Right forelimb (tissue), 1 donor: ENCODE measurements around the gene CHIC2.
"Not testable (repeated sequence)": the region's sequence is repeated elsewhere in the genome, so short reads cannot be mapped to it uniquely, and the experiment has no call there.

Source experiments
- DNase-seq: peaks from one replicate; pipeline ENCODE4 v3.0.0-alpha.2; 2018

Gene CHIC2

DNA sequence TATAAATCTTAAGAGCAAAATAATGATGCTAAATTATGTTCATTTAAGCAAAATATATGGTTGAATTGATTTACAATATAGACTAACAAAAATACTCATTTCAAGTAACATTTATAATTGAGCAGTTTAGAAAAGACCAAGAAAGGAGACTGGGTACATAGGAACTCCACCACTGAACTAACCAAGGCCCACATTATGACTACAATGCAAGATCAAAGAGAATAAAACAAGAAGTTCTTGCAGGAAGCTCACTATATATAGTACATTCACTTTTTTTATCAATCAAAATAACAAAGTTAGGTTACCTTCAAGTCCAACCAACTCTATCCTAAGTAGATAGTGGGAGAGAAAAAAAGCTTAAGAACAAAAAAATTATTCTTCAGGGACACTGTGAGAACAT, 8.0 kb downstream of the CHIC2 start:
- no peak for DNase-seq

DNA sequence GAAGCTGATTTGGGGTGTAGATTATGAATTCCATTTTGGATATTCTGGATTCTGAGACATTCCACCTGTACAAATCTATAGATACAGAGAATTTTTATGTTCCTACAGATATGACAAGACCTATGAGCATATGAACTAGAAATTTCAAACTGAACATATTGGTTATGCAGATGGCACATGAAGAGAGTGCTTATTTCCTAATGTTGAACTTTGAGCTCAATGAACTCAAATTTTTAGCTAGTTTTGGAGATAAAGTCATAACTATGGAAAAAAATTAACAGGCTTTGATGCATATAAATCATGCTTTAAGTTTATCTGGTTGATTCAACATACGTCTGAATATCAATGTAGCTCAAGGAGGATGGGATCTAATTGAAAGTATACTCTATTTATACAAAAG, 8.9 kb downstream of the CHIC2 start:
- DNase-seq = no peak

DNA sequence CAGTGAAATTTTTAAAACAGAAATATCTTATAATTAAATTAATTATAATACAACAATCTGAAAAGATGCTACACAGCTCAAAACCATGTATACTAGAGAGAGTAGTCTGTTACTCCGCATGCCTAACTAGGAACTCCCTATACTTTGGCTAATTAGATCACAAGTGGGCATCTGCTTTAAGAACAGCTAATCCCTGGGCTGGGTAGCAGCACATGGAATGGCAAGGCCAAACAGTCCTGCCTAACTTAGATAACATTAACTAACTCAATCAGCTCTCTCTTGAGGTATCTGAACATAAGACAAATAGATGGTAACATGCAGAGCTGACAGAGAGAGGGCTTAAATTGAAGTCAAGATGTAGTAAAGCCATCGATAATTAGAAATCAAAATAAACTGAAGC, 9.9 kb downstream of the CHIC2 start:
- DNase-seq = no peak

GRCh38 chr4:54053322-54053721, 11.1 kb downstream of the CHIC2 start:
- not testable (repeated sequence) for DNase-seq

DNA sequence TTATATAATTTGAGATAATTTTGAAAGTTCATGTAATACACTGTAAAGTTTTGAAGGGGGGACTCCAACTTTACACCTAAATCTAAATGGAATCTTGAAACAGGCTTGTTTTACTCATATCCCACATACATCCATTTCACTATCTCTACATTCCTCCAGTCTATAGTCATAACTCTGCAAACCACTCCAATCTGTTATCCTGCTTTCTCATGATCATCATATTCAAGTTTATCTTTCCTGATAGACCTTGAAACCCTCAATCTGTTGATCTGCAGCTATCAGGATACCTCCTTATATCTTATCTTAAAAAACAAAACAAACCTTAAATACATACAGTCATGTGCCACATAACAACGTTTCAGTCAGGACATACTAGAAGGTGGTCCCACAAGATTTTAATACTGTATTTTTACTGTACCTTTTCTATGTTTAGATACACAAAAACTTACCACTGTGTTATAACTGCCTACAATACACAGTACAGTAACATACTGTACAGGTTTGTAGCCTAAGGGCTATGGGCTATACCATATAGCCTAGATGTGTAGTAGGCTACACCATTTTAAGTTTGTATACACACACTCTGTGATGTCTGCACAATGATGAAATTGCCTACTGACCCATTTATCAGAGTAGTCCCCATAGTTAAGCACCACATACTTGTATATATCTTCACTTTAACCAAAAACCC, 14.0 kb downstream of the CHIC2 start:
- DNase-seq = no peak

- not testable (repeated sequence) for DNase-seq
These were observed 20.8 kb downstream of the CHIC2 start for GRCh38 chr4:54043630-54044029.

- DNase-seq = no peak
These were observed 22.5 kb downstream of the CHIC2 start for GRCh38 chr4:54041933-54042332.

GRCh38 chr4:54041100-54041499, 23.3 kb downstream of the CHIC2 start:
- no peak for DNase-seq

DNA sequence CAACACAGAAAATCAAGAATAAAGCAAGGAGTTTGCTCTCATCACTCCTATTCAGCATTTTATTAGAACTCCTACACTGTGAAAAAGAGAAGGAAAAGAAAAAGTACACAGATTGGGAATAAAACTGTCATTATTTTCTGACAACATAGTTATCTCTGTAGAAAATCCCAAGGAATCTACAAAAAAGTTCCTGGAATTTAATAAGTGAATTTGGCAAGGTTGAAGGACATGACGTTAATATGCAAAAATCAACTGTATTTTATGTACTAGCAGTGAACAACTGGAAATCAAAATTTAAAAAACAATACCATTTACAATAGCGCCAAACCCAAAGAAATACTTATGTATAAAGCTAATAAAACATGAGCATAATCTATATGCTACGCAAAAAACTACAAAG, 26.3 kb downstream of the CHIC2 start:
- DNase-seq = no peak

DNA sequence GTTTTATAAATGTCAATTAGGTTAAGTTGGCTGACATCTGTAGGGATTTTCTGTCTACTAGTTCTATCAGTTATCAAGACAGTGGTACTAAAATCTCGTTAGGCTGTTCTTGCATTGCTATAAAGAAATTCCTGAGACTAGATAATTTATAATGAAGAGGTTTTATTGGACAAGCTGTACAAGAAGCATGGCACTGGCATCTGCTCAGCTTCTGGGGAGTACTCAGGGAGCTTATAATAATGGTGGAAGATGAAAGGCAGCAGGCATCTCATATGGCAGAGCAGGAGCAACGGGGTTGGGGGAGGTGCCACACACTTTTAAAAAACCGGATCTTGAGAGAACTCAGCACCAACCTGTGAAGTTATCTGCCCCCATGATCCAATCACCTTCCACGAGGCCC, 28.2 kb downstream of the CHIC2 start:
- no peak for DNase-seq

DNA sequence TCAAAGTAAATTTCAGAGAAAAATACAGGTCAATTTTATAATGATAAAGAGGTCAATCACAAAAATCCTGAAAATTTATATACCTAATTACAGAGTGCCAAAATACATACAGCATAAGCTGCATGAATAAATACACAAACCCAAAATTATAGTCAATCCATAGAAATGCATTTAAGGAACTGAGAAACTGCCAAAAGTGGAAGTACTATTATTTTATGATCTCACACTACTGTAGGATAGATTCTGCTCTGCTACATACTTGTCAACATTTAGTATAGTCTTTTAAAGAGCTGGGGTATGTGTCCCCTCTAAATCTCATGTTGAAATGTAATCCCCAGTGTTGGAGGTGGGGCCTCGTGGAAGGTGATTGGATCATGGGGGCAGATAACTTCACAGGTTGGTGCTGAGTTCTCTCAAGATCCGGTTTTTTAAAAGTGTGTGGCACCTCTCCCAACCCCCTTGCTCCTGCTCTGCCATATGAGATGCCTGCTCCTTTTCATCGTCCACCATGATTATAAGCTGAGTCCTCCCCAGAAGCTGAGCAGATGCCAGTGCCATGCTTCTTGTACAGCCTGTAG, 31.8 kb downstream of the CHIC2 start:
- no peak for DNase-seq

DNA sequence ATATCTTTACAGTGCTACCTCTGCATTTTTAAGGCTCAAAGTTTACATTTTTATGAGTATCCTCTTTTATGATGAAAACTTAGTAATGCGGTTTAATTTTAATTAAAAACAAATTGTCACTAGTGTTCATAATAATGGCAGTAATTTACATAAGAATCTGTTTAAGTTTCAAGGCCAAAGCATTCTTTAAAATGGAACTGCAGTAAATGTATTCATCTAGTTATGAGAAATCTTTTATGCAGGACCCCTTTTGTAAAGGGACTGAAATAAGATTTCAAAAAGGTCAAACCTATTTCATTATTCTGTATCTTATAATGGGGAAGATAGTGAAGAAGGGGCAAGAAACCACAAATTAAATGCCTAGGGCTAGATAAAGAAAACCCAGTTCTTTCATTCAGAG, 37.1 kb downstream of the CHIC2 start:
- no peak for DNase-seq

- no peak for DNase-seq
These were observed 38.8 kb downstream of the CHIC2 start for GRCh38 chr4:54025582-54025981.

DNA sequence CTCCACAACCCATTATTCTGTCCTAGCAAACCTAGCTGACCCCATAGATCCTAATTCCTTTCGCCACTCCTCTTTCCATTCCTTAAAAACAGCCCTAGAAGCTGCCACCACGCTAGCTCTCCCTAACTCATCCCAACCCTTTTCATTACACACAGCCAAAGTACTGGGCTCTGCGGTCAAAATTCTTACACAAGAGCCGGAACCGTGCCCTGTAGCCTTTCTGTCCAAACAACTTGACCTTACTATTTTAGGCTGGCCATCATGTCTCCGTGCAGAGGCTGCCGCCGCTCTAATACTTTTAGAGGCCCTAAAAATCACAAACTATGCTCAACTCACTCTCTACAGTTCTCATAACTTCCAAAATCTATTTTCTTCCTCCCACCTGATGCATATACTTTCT, 41.4 kb downstream of the CHIC2 start:
- not testable (repeated sequence) for DNase-seq

GRCh38 chr4:54017974-54018373, 46.4 kb downstream of the CHIC2 start:
- DNase-seq = no peak

GRCh38 chr4:54017308-54017707, 47.1 kb downstream of the CHIC2 start:
- no peak for DNase-seq

DNA sequence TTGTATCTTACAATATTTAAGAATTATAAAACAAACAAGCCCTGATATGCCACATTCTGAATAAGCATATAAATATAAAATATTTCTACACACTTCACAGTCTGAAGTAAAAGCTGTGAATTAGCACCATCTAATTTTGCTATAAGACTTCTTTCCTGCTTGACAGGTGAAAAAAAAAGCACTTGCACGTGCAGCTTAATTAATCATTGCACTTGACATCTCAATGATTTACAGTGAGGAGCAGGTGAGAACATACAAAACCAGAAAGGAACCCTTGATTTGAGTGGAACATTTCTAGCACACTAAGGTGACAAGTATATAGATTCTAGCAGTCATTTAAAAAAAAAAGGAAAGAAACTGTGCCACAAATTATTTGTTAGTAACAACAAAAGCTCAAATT, 47.9 kb downstream of the CHIC2 start:
- DNase-seq = no peak

GRCh38 chr4:54015423-54016030, 48.9 kb downstream of the CHIC2 start:
- DNase-seq = no peak

- DNase-seq = no peak
These were observed 49.7 kb downstream of the CHIC2 start for GRCh38 chr4:54014666-54015160.

DNA sequence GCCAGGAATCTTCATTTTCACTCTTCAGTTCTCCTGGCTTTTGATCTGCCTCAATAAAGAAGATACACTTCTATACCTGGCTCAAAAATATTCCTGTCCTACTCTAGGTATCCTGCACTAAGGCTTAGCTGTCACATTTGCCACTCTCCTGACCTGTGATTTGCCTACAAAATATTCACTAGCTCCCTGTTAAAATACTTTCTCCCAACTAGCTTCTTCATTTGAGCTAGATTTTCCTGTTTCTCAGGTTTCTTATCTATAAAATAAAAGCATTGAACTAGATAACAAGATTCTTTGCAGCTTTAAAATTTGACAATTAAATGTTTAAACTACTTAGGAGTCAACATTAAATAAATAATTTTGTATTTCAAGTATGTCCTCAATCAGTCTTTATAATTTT, 53.2 kb downstream of the CHIC2 start:
- no peak for DNase-seq

DNA sequence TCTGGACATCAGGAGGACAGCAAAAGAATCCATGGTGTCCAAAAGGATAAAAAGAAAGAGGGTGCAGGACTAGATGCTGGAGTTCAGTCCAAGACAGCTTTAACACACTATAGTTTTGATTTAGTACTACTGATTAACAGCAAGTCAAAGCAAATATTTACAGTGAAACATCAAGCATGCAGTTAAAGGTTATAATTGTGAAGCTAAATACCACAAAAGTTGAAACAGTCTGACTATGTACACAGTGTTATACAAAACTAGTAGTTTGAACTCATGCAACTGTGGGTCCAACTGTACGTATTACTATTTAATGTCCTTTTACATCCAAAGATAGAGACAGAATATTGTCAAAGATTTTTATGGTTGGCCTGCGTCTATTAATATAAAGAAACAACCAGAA, 57.6 kb downstream of the CHIC2 start:
- DNase-seq = no peak

- no peak for DNase-seq
These were observed 58.9 kb downstream of the CHIC2 start for GRCh38 chr4:54005475-54005874.

DNA sequence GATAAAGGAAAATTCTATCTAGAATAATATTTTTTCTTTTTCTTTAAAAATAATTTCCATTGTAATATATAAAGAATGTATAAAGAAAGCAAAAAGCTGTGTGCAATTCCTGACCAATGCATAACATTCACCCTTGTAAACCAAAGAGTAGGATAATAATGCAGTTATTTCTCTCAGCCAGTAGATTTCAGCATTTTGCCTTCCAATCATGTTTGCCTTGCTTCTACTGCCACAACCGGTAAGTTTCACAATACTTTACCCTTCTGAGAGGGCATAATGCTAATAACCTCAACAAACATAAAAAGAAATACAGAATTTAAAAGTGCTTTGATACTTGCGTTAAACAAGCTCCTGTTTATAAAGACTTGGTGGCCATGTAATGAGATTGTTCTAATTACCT, 59.9 kb downstream of the CHIC2 start:
- no peak for DNase-seq

GRCh38 chr4:54001668-54002365, 62.6 kb downstream of the CHIC2 start:
- DNase-seq = no peak
